Glutamatergic neuron (in vitro differentiated cells): ENCODE results near the gene TEAD3. TPM values are rescaled to one million over a fixed set of nuclear protein-coding genes. Genes with fewer than 3 reads are reported as not detected.
A peak's percentile ranks its signal among the peaks of the same experiment; 100 is the strongest.

ENCODE experiments used
- DNase-seq: peaks from one replicate; pipeline ENCODE4 v3.0.0; 2022
- H3K27ac Mint-ChIP-seq: one replicate; pipeline ENCODE4 v1.8.0; 2020; ENCODE audit warnings: mild to moderate bottlenecking, mixed read lengths, inconsistent platforms; ENCODE audit not compliant: unreplicated experiment
- H3K27me3 Mint-ChIP-seq: one replicate; pipeline ENCODE4 v1.8.0; 2020; ENCODE audit warnings: mild to moderate bottlenecking, moderate library complexity, mixed read lengths, inconsistent platforms; ENCODE audit not compliant: unreplicated experiment
- H3K36me3 Mint-ChIP-seq: one replicate; pipeline ENCODE4 v1.8.0; 2020; ENCODE audit warnings: mild to moderate bottlenecking, mixed read lengths, inconsistent platforms; ENCODE audit not compliant: unreplicated experiment
- H3K4me1 Mint-ChIP-seq: one replicate; pipeline ENCODE4 v1.8.0; 2020; ENCODE audit warnings: mild to moderate bottlenecking, low read depth, mixed read lengths, inconsistent platforms; ENCODE audit not compliant: unreplicated experiment
- H3K4me3 Mint-ChIP-seq: one replicate; pipeline ENCODE4 v1.8.0; 2020; ENCODE audit warnings: mild to moderate bottlenecking, mixed read lengths, inconsistent platforms; ENCODE audit not compliant: unreplicated experiment
- H3K9me3 Mint-ChIP-seq: one replicate; pipeline ENCODE4 v1.8.0; 2020; ENCODE audit warnings: mild to moderate bottlenecking, moderate library complexity, mixed read lengths, inconsistent platforms; ENCODE audit not compliant: unreplicated experiment
- total RNA-seq: library from RNA; stranded (reverse); fragmentation: NEBNext Ultra II Directional; extraction: Animal tissue kit (Norgen Biotek cat#: 25700); gene quantifications from one replicate; pipeline ENCODE4 v1.2.1, GENCODE V29; 2021; ENCODE audit not compliant: unreplicated experiment
- TF ChIP-seq, protein P1 (sequence below): fragments of 200-600 bp; sonication (generic); IDR thresholded peaks from one replicate; pipeline ENCODE4 v1.5.0; 2021; ENCODE audit not compliant: partially characterized antibody, unreplicated experiment

TEAD3 gene
- total RNA-seq, 1 donor from 2014 or later = 50.0 TPM

DNA sequence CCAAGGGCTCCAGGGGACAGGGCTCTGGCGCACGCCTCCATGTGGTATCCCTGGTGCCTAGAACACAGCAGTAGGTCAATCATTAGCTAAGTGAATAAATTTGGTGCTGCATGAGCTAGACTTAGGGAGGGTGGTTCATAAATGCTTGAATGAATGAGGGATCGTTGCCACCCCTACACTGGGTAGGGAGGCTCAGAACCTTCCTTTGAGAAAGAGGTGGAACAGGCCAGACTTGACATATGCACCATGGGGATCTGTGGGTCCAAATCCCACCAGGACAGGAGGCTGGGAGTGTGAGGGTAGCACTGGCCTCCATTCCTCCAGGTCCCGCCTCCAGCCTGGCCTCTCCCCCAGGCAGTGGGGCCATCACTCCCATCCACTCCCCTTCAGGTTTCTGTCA lies 13.8 kb downstream of the TEAD3 start:
- DNase-seq = no peak
- TF ChIP-seq, protein P1, sequence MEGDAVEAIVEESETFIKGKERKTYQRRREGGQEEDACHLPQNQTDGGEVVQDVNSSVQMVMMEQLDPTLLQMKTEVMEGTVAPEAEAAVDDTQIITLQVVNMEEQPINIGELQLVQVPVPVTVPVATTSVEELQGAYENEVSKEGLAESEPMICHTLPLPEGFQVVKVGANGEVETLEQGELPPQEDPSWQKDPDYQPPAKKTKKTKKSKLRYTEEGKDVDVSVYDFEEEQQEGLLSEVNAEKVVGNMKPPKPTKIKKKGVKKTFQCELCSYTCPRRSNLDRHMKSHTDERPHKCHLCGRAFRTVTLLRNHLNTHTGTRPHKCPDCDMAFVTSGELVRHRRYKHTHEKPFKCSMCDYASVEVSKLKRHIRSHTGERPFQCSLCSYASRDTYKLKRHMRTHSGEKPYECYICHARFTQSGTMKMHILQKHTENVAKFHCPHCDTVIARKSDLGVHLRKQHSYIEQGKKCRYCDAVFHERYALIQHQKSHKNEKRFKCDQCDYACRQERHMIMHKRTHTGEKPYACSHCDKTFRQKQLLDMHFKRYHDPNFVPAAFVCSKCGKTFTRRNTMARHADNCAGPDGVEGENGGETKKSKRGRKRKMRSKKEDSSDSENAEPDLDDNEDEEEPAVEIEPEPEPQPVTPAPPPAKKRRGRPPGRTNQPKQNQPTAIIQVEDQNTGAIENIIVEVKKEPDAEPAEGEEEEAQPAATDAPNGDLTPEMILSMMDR = no peak
- H3K27ac Mint-ChIP-seq = peak overlapping the region; percentile 43
- H3K4me3 Mint-ChIP-seq = no peak overlapping the region
- peaks cover 13% of the 10 kb centered on the region for H3K4me1 Mint-ChIP-seq
- no peaks in the 10 kb centered on the region for H3K36me3 Mint-ChIP-seq
- peaks cover 6% of the 10 kb centered on the region for H3K27me3 Mint-ChIP-seq
- peaks cover 4% of the 10 kb centered on the region for H3K9me3 Mint-ChIP-seq

DNA sequence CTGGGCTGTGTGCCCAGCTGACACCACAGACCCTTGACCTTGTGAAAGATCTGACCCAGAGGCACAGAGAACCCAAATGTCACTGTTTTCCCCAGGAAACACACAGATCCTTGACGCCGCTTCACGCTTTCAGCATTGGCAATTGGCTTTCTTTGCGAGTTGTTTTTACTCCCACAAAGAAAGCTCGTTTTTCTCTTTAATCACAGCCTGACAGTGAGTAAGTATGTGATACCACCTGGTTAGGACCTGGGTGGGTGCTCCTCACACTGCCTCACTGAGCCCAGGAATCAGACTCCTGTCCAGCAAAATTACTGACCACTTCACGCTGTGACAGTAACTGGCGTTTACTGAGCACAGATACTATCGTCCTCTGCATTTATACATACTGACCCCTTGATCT lies 15.7 kb downstream of the TEAD3 start:
- Mint-ChIP-seq H3K27me3 (peaks cover 6% of the 10 kb centered on the region), H3K27ac (no peak overlapping the region), H3K9me3 (peaks cover 2% of the 10 kb centered on the region), H3K4me1 (peaks cover 7% of the 10 kb centered on the region), H3K36me3 (no peaks in the 10 kb centered on the region), H3K4me3 (peak overlapping the region; percentile 18)
- no peak for DNase-seq
- TF ChIP-seq, protein P1 = no peak

DNA sequence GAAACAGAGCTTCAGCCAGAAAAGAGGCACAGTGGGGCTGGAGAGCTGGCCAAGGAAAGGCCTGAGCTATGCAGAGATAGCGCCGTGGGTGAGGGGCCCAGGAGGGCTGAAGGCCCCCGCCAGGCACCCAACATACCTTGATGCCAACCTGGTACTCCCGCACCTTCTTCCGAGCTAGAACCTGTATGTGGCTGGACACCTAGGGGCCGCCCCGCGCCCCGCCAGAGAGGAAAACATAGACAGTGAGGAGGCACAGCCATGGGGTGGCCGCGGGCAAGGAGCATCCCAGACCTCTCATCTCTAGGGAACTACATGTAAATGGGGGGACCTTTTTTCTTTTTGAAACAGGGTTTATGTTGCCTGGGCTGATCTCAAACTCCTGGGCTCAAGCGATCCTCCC lies 16.7 kb downstream of the TEAD3 start:
- H3K27me3 Mint-ChIP-seq = peaks cover 6% of the 10 kb centered on the region
- H3K4me1 Mint-ChIP-seq = peaks cover 7% of the 10 kb centered on the region
- no peak overlapping the region for H3K27ac Mint-ChIP-seq
- TF ChIP-seq, protein P1 = no peak
- no peaks in the 10 kb centered on the region for H3K36me3 Mint-ChIP-seq
- DNase-seq = no peak
- no peak overlapping the region for H3K4me3 Mint-ChIP-seq
- H3K9me3 Mint-ChIP-seq = peaks cover 2% of the 10 kb centered on the region

DNA sequence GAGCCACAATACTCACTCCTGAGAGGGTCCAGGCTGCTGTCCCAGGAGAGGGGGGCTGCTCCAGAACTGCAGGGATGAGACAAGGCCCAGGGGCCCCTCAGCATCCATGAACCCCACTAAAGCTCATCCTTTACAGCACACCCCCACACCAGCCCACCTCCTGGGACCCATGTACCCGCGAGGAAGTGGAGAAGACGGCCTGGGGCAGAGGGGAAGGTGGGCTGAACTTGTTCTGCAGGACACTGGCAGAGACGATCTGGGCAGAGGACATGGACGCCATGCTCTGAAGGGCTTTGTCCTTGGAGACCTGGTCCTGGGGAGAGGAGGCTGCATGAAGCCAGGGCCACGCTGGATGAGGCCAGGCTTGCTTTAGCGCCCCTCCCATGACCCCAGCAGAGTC lies 18.6 kb downstream of the TEAD3 start:
- Mint-ChIP-seq H3K4me3 (no peak overlapping the region), H3K27ac (no peak overlapping the region), H3K27me3 (peaks cover 3% of the 10 kb centered on the region), H3K9me3 (peaks cover 2% of the 10 kb centered on the region), H3K4me1 (peaks cover 9% of the 10 kb centered on the region), H3K36me3 (no peaks in the 10 kb centered on the region)
- TF ChIP-seq, protein P1 = no peak
- DNase-seq = no peak

DNA sequence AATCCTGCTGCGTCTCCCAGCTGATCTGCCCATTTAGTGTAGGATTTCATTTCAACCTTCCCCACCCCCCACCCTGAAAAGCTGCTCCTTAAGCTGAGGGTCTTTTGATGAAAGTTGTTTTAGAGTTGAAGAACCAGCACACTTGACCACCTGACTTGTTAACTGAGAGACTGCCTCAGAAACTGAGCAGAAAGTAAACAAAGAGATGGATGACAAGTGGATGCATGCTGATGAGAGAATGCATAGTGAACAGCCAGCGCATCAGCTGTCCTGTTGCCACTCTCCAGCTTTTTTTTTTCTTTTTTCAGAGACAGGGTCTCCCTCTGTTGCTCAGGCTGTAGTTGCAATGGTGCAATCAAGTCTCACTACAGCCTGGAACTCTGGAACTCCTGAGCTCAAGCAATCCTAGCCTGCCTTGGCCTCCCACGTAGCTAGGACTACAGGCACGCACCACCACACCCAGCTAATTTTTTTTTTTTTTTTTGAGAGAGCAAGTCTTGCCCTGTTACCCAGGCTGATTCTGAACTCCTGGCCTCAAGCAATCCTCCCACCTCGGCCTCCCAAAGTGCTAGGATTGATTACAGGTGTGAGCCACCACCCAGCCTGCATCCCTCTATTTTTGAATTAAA lies 19.2 kb downstream of the TEAD3 start:
- Mint-ChIP-seq H3K9me3 (peaks cover 2% of the 10 kb centered on the region), H3K27me3 (peaks cover 2% of the 10 kb centered on the region), H3K4me1 (peaks cover 9% of the 10 kb centered on the region), H3K4me3 (no peak overlapping the region), H3K36me3 (no peaks in the 10 kb centered on the region), H3K27ac (no peak overlapping the region)
- TF ChIP-seq, protein P1 = no peak
- no peak for DNase-seq
